OCI-LY7 (cell line): ENCODE results near the gene SNX15. TPM values are rescaled to one million over a fixed set of nuclear protein-coding genes. Genes with fewer than 3 reads are reported as not detected.

Source experiments
- BruUV-seq: library from RNA; stranded (reverse); fragments of 400-500 nt; replicated peaks from 2 replicates; lab custom pipeline; 2021; lab: Mats Ljungman, UMichigan
- CTCF ChIA-PET: fragments of 300-600 bp; sonication (Branson Sonifier 250); formaldehyde crosslinking; loops from one replicate; lab custom pipeline; 2022; ENCODE audit warnings: antibody characterized with exemption; ENCODE audit not compliant: unreplicated experiment; lab: Charles Lee
- POLR2A ChIA-PET: fragments of 300-600 bp; sonication (Branson Sonifier 250); formaldehyde crosslinking; loops from one replicate; lab custom pipeline; 2022; ENCODE audit warnings: antibody characterized with exemption; lab: Charles Lee
- DNase-seq: peaks from one replicate; pipeline ENCODE4 v3.0.0-alpha.2; 2015; ENCODE audit warnings: low spot score
- H2AFZ ChIP-seq: fragments of 200-600 bp; sonication (generic), shearing (Covaris generic); 2 replicates; pipeline ENCODE4 v1.6.1; 2014; ENCODE audit warnings: mild to moderate bottlenecking, antibody characterized with exemption, low read length, moderate library complexity
- H3K27ac ChIP-seq: fragments of 200-600 bp; sonication (generic); 2 replicates; pipeline ENCODE4 v1.5.1; 2014; ENCODE audit warnings: mixed run types, low read depth, mild to moderate bottlenecking, moderate library complexity, low read length, inconsistent platforms; ENCODE audit not compliant: poor library complexity, severe bottlenecking
- H3K36me3 ChIP-seq: fragments of 200-600 bp; sonication (generic); 2 replicates; pipeline ENCODE4 v1.6.1; 2014; ENCODE audit warnings: mild to moderate bottlenecking, antibody characterized with exemption, low read length, moderate library complexity, mixed read lengths; ENCODE audit not compliant: insufficient read depth
- H3K4me1 ChIP-seq: fragments of 200-600 bp; sonication (generic); 2 replicates; pipeline ENCODE4 v1.5.1; 2014; ENCODE audit warnings: mild to moderate bottlenecking, low read length; ENCODE audit not compliant: insufficient read depth, poor library complexity, severe bottlenecking
- H3K4me2 ChIP-seq: fragments of 200-600 bp; sonication (generic); 2 replicates; pipeline ENCODE4 v1.6.1; 2014; ENCODE audit warnings: mild to moderate bottlenecking, low read length
- H3K4me3 ChIP-seq: fragments of 200-600 bp; sonication (generic); 2 replicates; pipeline ENCODE4 v1.5.1; 2014; ENCODE audit warnings: mild to moderate bottlenecking, low read depth, low read length; ENCODE audit not compliant: poor library complexity, severe bottlenecking
- H3K79me2 ChIP-seq: fragments of 200-600 bp; sonication (generic); 2 replicates; pipeline ENCODE4 v1.6.1; 2016; ENCODE audit warnings: low read depth, mild to moderate bottlenecking, low read length, moderate library complexity, mixed read lengths; ENCODE audit not compliant: insufficient read depth
- H3K9me2 ChIP-seq: fragments of 200-600 bp; sonication (generic); 2 replicates; pipeline ENCODE4 v1.6.1; 2016; ENCODE audit warnings: mild to moderate bottlenecking, low read length, mixed read lengths; ENCODE audit not compliant: insufficient read depth
- H3K9me3 ChIP-seq: fragments of 200-600 bp; sonication (generic); 2 replicates; pipeline ENCODE4 v1.6.1; 2014; ENCODE audit warnings: mild to moderate bottlenecking, mixed run types, low read length, mixed read lengths
- H4K20me1 ChIP-seq: fragments of 200-600 bp; sonication (generic); 2 replicates; pipeline ENCODE4 v1.6.1; 2014; ENCODE audit warnings: mild to moderate bottlenecking, antibody characterized with exemption, low read length, moderate library complexity, mixed read lengths; ENCODE audit not compliant: insufficient read depth
- EZH2phosphoT487 ChIP-seq: fragments of 200-600 bp; sonication (generic); IDR thresholded peaks from 2 replicates; pipeline ENCODE4 v1.6.1; 2018; ENCODE audit warnings: low read depth, borderline replicate concordance, mild to moderate bottlenecking, mixed run types, antibody characterized with exemption, low read length, moderate library complexity, mixed read lengths
- intact Hi-C: fragments of 100-400 bp; cut with micrococcal nuclease; formaldehyde crosslinking; loops from one replicate; pipeline ENCODE4 v1.10.0; 2022; ENCODE audit not compliant: unreplicated experiment
- total RNA-seq, 2 experiments: library from RNA; depleted of rRNA in 1 of 2; stranded (reverse); fragments of >200 nt in 1 of 2; shearing (Covaris generic) in 1 of 2; gene quantifications; 2 replicates each; pipeline ENCODE4 v1.2.3, GENCODE V29; 2014 to 2022
- TF ChIP-seq, protein P1 (sequence below): fragments of 200-600 bp; sonication (generic); conservative IDR thresholded peaks from 2 replicates; pipeline ENCODE4 v1.5.1; 2014; ENCODE audit warnings: mild to moderate bottlenecking, antibody characterized with exemption, low read length, moderate library complexity, mixed read lengths

Gene SNX15
- total RNA-seq, 2 experiments from 2014 or later = 25.9 to 28.3 TPM

DNA sequence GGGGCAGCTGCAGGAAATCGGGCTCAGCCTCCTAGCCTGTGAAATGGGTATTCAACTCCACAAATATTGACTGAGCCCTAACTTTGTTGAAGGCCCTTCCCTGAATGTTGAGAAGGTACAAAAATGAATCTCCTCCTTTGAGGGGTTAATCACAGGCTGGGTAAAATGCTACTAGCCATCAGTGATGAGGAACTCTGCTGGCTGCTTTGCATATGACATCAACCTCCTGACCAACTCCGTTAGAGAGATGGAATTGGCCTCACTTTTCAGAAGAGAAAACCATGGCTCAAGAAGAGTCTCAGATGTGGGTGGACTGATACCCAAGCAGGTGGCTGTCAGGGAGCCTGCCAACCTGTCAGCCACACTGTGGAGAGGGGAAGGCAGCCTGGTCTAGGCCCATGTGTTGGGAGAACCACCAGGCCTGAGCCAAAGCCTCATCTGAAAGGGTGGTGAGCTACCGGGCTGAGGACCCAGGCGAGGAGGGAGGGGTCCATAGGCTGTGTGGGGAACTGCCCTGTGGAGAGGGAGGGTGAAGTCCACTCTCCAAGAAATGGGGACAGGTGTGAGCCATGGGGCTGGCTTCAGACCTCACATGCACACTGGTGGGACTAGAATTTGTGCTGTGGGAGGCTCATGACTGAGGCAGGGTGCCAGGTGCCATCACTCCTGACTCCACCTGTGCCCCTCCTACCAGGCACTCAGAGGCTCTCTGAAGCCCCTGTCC lies 44.8 kb downstream of the SNX15 start:
- peak overlapping the region; percentile 27; the same call in 1 of the 2 replicates for H2AFZ ChIP-seq
- no peaks in the 10 kb centered on the region for H4K20me1 ChIP-seq
- TF ChIP-seq, protein P1, sequence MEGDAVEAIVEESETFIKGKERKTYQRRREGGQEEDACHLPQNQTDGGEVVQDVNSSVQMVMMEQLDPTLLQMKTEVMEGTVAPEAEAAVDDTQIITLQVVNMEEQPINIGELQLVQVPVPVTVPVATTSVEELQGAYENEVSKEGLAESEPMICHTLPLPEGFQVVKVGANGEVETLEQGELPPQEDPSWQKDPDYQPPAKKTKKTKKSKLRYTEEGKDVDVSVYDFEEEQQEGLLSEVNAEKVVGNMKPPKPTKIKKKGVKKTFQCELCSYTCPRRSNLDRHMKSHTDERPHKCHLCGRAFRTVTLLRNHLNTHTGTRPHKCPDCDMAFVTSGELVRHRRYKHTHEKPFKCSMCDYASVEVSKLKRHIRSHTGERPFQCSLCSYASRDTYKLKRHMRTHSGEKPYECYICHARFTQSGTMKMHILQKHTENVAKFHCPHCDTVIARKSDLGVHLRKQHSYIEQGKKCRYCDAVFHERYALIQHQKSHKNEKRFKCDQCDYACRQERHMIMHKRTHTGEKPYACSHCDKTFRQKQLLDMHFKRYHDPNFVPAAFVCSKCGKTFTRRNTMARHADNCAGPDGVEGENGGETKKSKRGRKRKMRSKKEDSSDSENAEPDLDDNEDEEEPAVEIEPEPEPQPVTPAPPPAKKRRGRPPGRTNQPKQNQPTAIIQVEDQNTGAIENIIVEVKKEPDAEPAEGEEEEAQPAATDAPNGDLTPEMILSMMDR = no peak
- TF ChIP-seq EZH2phosphoT487 = no peak
- no peak overlapping the region for H3K4me3 ChIP-seq
- ChIA-PET POLR2A (interaction anchor here (1.5 kb wide), 1 partner anchor 11 kb away, joined by 4 read pairs; the partner anchor contains the start of genes CDCA5 and ZFPL1), CTCF (no interaction called here)
- peaks cover under 1% of the 10 kb centered on the region; the same call in 1 of the 2 replicates for H3K79me2 ChIP-seq
- peaks cover 19% of the 10 kb centered on the region for H3K4me1 ChIP-seq
- peaks cover 26% of the 10 kb centered on the region for H3K36me3 ChIP-seq
- intact Hi-C loops = no loop called here
- H3K9me2 ChIP-seq = no peaks in the 10 kb centered on the region
- no TSS peak for BruUV-seq
- peak overlapping the region; percentile 26 for H3K27ac ChIP-seq
- H3K9me3 ChIP-seq = no peaks in the 10 kb centered on the region
- peak; percentile 36 for DNase-seq
- peak overlapping the region; percentile 37; the same call in 1 of the 2 replicates for H3K4me2 ChIP-seq

DNA sequence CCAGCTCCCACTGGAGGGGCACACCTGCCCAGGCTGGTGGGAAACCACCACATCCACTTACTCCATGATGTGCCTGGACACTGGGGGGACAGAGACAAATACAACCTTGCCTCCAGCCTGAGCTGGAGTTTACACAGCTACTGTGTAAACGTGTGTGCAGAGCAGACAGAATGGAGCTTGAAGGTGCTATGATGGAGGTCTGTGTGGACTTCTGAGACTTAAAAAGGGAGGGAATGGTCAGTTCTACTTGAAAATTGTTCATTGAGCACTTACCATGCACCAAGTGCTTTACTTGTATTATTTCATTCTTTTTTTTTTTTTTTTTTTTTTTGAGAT lies 45.4 kb downstream of the SNX15 start:
- POLR2A ChIA-PET = interaction anchor here (1.5 kb wide), 1 partner anchor 11 kb away, joined by 4 read pairs; the partner anchor contains the start of genes CDCA5 and ZFPL1
- H3K36me3 ChIP-seq = peaks cover 31% of the 10 kb centered on the region
- CTCF ChIA-PET = no interaction called here
- intact Hi-C loops = no loop called here
- H3K9me2 ChIP-seq = no peaks in the 10 kb centered on the region
- H4K20me1 ChIP-seq = no peaks in the 10 kb centered on the region
- peak overlapping the region; percentile 37; the same call in 1 of the 2 replicates for H3K4me2 ChIP-seq
- H3K4me3 ChIP-seq = no peak overlapping the region
- peaks cover 14% of the 10 kb centered on the region for H3K4me1 ChIP-seq
- TF ChIP-seq, protein P1 = no peak
- TF ChIP-seq EZH2phosphoT487 = no peak
- H3K79me2 ChIP-seq = peaks cover 6% of the 10 kb centered on the region; the same call in 1 of the 2 replicates
- BruUV-seq = no TSS peak
- no peaks in the 10 kb centered on the region for H3K9me3 ChIP-seq
- H2AFZ ChIP-seq = no peak overlapping the region
- no peak for DNase-seq
- H3K27ac ChIP-seq = no peak overlapping the region

DNA sequence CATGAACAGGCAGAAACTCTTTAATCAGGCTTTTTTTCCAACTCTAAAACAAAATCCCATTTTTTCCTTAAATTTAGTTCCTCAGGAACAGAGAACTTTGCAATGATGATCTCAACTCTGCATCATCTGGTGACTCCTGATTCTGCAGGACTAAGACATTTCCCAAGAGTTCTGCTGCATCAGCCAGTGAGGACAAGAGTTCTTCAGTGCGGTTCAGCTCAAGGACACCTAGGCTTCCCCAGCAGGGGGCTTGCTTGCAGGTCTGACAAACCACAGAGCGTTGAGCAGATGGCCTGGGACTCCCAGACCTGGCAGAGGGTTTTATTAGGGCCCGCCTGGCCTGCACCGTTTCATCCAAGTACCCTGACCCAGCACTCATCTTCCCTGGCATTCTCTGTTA lies 50.2 kb downstream of the SNX15 start:
- Histone ChIP-seq H3K36me3 (peaks cover 78% of the 10 kb centered on the region), H3K79me2 (peaks cover 51% of the 10 kb centered on the region), H3K4me3 (no peak overlapping the region), H2AFZ (no peak overlapping the region), H3K9me2 (no peaks in the 10 kb centered on the region), H3K9me3 (no peaks in the 10 kb centered on the region), H3K27ac (no peak overlapping the region), H4K20me1 (peaks cover 5% of the 10 kb centered on the region; the same call in 1 of the 2 replicates), H3K4me1 (peaks cover 49% of the 10 kb centered on the region), H3K4me2 (peak overlapping the region; percentile 68; the same call in 1 of the 2 replicates)
- POLR2A ChIA-PET = no interaction called here
- DNase-seq = peak; percentile 34
- BruUV-seq = TSS peak; percentile 25
- no peak for TF ChIP-seq EZH2phosphoT487
- TF ChIP-seq, protein P1 = no peak
- intact Hi-C loops = no loop called here
- CTCF ChIA-PET = no interaction called here
